Panc1 (cell line): ENCODE data around the gene CFAP20. TPM values are rescaled to one million over a fixed set of nuclear protein-coding genes. Genes with fewer than 3 reads are reported as not detected.
"Not testable (repeated sequence)": the region's sequence is repeated elsewhere in the genome, so short reads cannot be mapped to it uniquely, and the experiment has no call there.

ENCODE experiments used
- ATAC-seq: fragments of 200-7000 bp; cut with Tn5 transposase; 2 replicates; pipeline ENCODE4 v1.9.1; 2020; ENCODE audit warnings: mild to moderate bottlenecking, moderate library complexity
- BruUV-seq: library from RNA; stranded (reverse); fragments of 400-500 nt; replicated peaks from 2 replicates; lab custom pipeline; 2021; lab: Mats Ljungman, UMichigan
- CTCF ChIA-PET: fragments of 300-600 bp; sonication (Branson Sonifier 250); formaldehyde crosslinking; loops from one replicate; lab custom pipeline; 2022; ENCODE audit warnings: antibody characterized with exemption; lab: Charles Lee
- POLR2A ChIA-PET: fragments of 300-600 bp; sonication (Branson Sonifier 250); formaldehyde crosslinking; loops from one replicate; lab custom pipeline; 2022; ENCODE audit warnings: antibody characterized with exemption; lab: Charles Lee
- DNase-seq: peaks from one replicate; pipeline ENCODE4 v3.0.0-alpha.2; 2010; ENCODE audit warnings: low read depth, low spot score
- H3K27ac ChIP-seq: 2 replicates; pipeline ENCODE4 v1.5.1; 2011; ENCODE audit warnings: mild to moderate bottlenecking, low read length, inconsistent platforms
- H3K27me3 ChIP-seq: fragments of 200-500 bp; sonication (Bioruptor generic); 2 replicates; pipeline ENCODE4 v1.6.0; 2014; ENCODE audit warnings: low read length, inconsistent platforms; ENCODE audit not compliant: control insufficient read depth, insufficient read depth
- H3K36me3 ChIP-seq: fragments of 200-500 bp; sonication (Bioruptor generic); 2 replicates; pipeline ENCODE4 v1.5.1; 2014; ENCODE audit warnings: inconsistent platforms, mild to moderate bottlenecking, low read length, moderate library complexity; ENCODE audit not compliant: control insufficient read depth, insufficient read depth
- H3K4me1 ChIP-seq: 2 replicates; pipeline ENCODE4 v1.5.1; 2011; ENCODE audit warnings: inconsistent platforms, mild to moderate bottlenecking, low read length, moderate library complexity; ENCODE audit not compliant: control insufficient read depth, insufficient read depth
- H3K4me3 ChIP-seq, 2 experiments: 2 replicates each; pipeline ENCODE4 v1.5.1; 2011 to 2012; ENCODE audit warnings: low read depth in 2 of 2, low read length in 2 of 2, mild to moderate bottlenecking in 2 of 2, inconsistent platforms in 1 of 2, moderate library complexity in 1 of 2
- H3K9me3 ChIP-seq: fragments of 200-500 bp; sonication (Bioruptor generic); 2 replicates; pipeline ENCODE4 v1.5.1; 2014; ENCODE audit warnings: low read depth, mild to moderate bottlenecking, inconsistent platforms, low read length, moderate library complexity; ENCODE audit not compliant: control insufficient read depth, insufficient read depth
- CTCF ChIP-seq: fragments of 450-650 bp; IDR thresholded peaks from 2 replicates; pipeline ENCODE4 v1.5.1; 2017; ENCODE audit warnings: mild to moderate bottlenecking
- POLR2AphosphoS5 ChIP-seq: IDR thresholded peaks from 2 replicates; pipeline ENCODE4 v1.6.1; 2012; ENCODE audit warnings: mild to moderate bottlenecking, low read depth, low read length, moderate library complexity
- REST ChIP-seq, 2 experiments: IDR thresholded peaks; 2 replicates each; pipeline ENCODE4 v1.6.1; 2011 to 2012; ENCODE audit warnings: low read depth in 2 of 2, control low read depth in 1 of 2, low read length in 1 of 2, mild to moderate bottlenecking in 1 of 2, moderate library complexity in 1 of 2; ENCODE audit not compliant: insufficient read depth in 1 of 2
- SIN3A ChIP-seq: IDR thresholded peaks from 2 replicates; pipeline ENCODE4 v1.6.1; 2012; ENCODE audit warnings: low read depth, mild to moderate bottlenecking, low read length, moderate library complexity, borderline replicate concordance; ENCODE audit not compliant: insufficient read depth
- TCF7L2 ChIP-seq: IDR thresholded peaks from 2 replicates; pipeline ENCODE4 v1.6.1; 2011; ENCODE audit warnings: mild to moderate bottlenecking, low read depth, low read length, inconsistent platforms
- in situ Hi-C: cut with HindIII; loops from 2 replicates; pipeline ENCODE4 v1.10.0; 2016; ENCODE audit warnings: low sequenced_read_pairs, low pct_unique_long_range_greater_than_20kb
- intact Hi-C: fragments of 100-400 bp; cut with micrococcal nuclease; formaldehyde crosslinking; loops from one replicate; pipeline ENCODE4 v1.10.0; 2022; ENCODE audit not compliant: unreplicated experiment
- total RNA-seq: library from RNA; stranded (reverse); gene quantifications from one replicate; pipeline ENCODE4 v1.2.1, GENCODE V29; 2021; ENCODE audit not compliant: unreplicated experiment

Gene CFAP20
- total RNA-seq, 1 experiment from 2014 or later, result 25.9 TPM

- Histone ChIP-seq H3K36me3 (no peaks in the 10 kb centered on the region), H3K4me3 (no peak overlapping the region), H3K4me1 (no peaks in the 10 kb centered on the region), H3K27ac (no peak overlapping the region), H3K27me3 (no peaks in the 10 kb centered on the region), H3K9me3 (no peaks in the 10 kb centered on the region)
- no TSS peak for BruUV-seq
- ChIA-PET CTCF (no interaction called here), POLR2A (no interaction called here)
- intact Hi-C loops, result no loop called here
- ATAC-seq, result no peak
- no peak for TF ChIP-seq SIN3A
- TF ChIP-seq POLR2AphosphoS5, result no peak
- TF ChIP-seq REST (IDR thresholded peaks at IDR 0.05; ENCODE audit: insufficient read depth in 1 of 2, low read depth in 2 of 2, low read length in 1 of 2), result no peak
- TF ChIP-seq TCF7L2, result no peak
- no peak for TF ChIP-seq CTCF
- in situ Hi-C loops, result no loop called here
- DNase-seq, result no peak
Measured at GRCh38 chr16:58096249-58096648, 32.9 kb downstream of the CFAP20 start.

GRCh38 chr16:58095575-58095960 is 33.6 kb downstream of the CFAP20 start:
- H3K4me3 ChIP-seq, in situ Hi-C loops, H3K4me1 ChIP-seq, ATAC-seq, intact Hi-C loops, CTCF ChIA-PET, H3K27ac ChIP-seq, H3K9me3 ChIP-seq, H3K27me3 ChIP-seq, H3K36me3 ChIP-seq, DNase-seq, BruUV-seq, POLR2A ChIA-PET: not testable (repeated sequence)

GRCh38 chr16:58094791-58095574 is 34.2 kb downstream of the CFAP20 start:
- no peaks in the 10 kb centered on the region for H3K9me3 ChIP-seq
- no peak for TF ChIP-seq REST (IDR thresholded peaks at IDR 0.05; ENCODE audit: insufficient read depth in 1 of 2, low read depth in 2 of 2, low read length in 1 of 2)
- TF ChIP-seq CTCF, result no peak
- TF ChIP-seq TCF7L2, result no peak
- no peak for TF ChIP-seq SIN3A
- no peak for TF ChIP-seq POLR2AphosphoS5
- no peak overlapping the region for H3K27ac ChIP-seq
- H3K36me3 ChIP-seq, result no peaks in the 10 kb centered on the region
- in situ Hi-C loops (no loop called here), intact Hi-C loops (no loop called here)
- ChIA-PET POLR2A (no interaction called here), CTCF (no interaction called here)
- H3K4me1 ChIP-seq, result no peaks in the 10 kb centered on the region
- BruUV-seq, result no TSS peak
- DNase-seq (no peak), ATAC-seq (no peak)
- H3K27me3 ChIP-seq, result no peaks in the 10 kb centered on the region
- no peak overlapping the region for H3K4me3 ChIP-seq
